ENCODE results near the gene ENGASE. TPM values are rescaled to one million over a fixed set of nuclear protein-coding genes. Genes with fewer than 3 reads are reported as not detected.

ENGASE gene
- total RNA-seq, 4 donors from 2014 or later = 10.4 to 23.7 (median 19.1) TPM

- Histone ChIP-seq H3K4me3 (no peak overlapping the region), H3K9me3 (no peaks in the 10 kb centered on the region), H3K27me3 (peaks cover 0 to 65% (median 6%) of the 10 kb centered on the region in 4 donors), H3K27ac (replicated peaks in 1 of 4) (no peak overlapping the region), H3K36me3 (no peaks in the 10 kb centered on the region), H3K4me1 (no peaks in the 10 kb centered on the region)
- intact Hi-C loops (cut with DNase I) = no loop called here
- TF ChIP-seq POLR2AphosphoS5 (IDR thresholded peaks at IDR 0.05) (no peak), CTCF (IDR thresholded peaks at IDR 0.05) (no peak), POLR2A (IDR thresholded peaks at IDR 0.05; ENCODE audit: low read depth) (no peak), EP300 (IDR thresholded peaks at IDR 0.05) (no peak)
- no peak for DNase-seq (ENCODE audit: extremely low spot score)
- WGBS = 81% methylated on average over 10 of the region's 12 CpGs
Measured at GRCh38 chr17:79104898-79105600, 30.4 kb downstream of the ENGASE start.

GRCh38 chr17:79105937-79106336, 31.3 kb downstream of the ENGASE start:
- no peaks in the 10 kb centered on the region for H3K9me3 ChIP-seq
- no peak overlapping the region for H3K27ac ChIP-seq (replicated peaks in 1 of 4)
- WGBS = 80% methylated on average over 1 of the region's 14 CpGs
- intact Hi-C loops (cut with DNase I) = no loop called here
- H3K27me3 ChIP-seq = peaks cover 0 to 61% (median 6%) of the 10 kb centered on the region in 4 donors
- no peaks in the 10 kb centered on the region for H3K4me1 ChIP-seq
- TF ChIP-seq POLR2AphosphoS5 (IDR thresholded peaks at IDR 0.05) = no peak
- no peak for TF ChIP-seq CTCF (IDR thresholded peaks at IDR 0.05)
- no peak for TF ChIP-seq EP300 (IDR thresholded peaks at IDR 0.05)
- no peak for TF ChIP-seq POLR2A (IDR thresholded peaks at IDR 0.05; ENCODE audit: low read depth)
- DNase-seq (ENCODE audit: extremely low spot score) = no peak
- no peak overlapping the region for H3K4me3 ChIP-seq
- no peaks in the 10 kb centered on the region for H3K36me3 ChIP-seq

- H3K27me3 ChIP-seq = peaks cover 0 to 50% (median 2%) of the 10 kb centered on the region in 4 donors
- no peak overlapping the region for H3K4me3 ChIP-seq
- no peak for TF ChIP-seq POLR2A (IDR thresholded peaks at IDR 0.05; ENCODE audit: low read depth)
- H3K4me1 ChIP-seq = no peaks in the 10 kb centered on the region
- no peak for DNase-seq (ENCODE audit: extremely low spot score)
- H3K27ac ChIP-seq (replicated peaks in 1 of 4) = no peak overlapping the region
- no peaks in the 10 kb centered on the region for H3K9me3 ChIP-seq
- intact Hi-C loops (cut with DNase I) = no loop called here
- 92% methylated on average over 10 of the region's 11 CpGs for WGBS
- no peaks in the 10 kb centered on the region for H3K36me3 ChIP-seq
Measured at GRCh38 chr17:79106958-79107357, 32.3 kb downstream of the ENGASE start.

- H3K4me1 ChIP-seq = no peaks in the 10 kb centered on the region
- no peak overlapping the region for H3K27ac ChIP-seq (replicated peaks in 1 of 4)
- H3K9me3 ChIP-seq = no peaks in the 10 kb centered on the region
- H3K4me3 ChIP-seq = no peak overlapping the region
- DNase-seq (ENCODE audit: extremely low spot score) = no peak
- WGBS = 92% methylated on average over 14 of the region's 25 CpGs
- peaks cover 0 to 43% (median 0%) of the 10 kb centered on the region in 4 donors for H3K27me3 ChIP-seq
- H3K36me3 ChIP-seq = no peaks in the 10 kb centered on the region
- intact Hi-C loops (cut with DNase I) = no loop called here
- TF ChIP-seq POLR2AphosphoS5 (IDR thresholded peaks at IDR 0.05) (no peak), POLR2A (IDR thresholded peaks at IDR 0.05; ENCODE audit: low read depth) (no peak), EP300 (IDR thresholded peaks at IDR 0.05) (no peak), CTCF (IDR thresholded peaks at IDR 0.05) (no peak)
Measured at GRCh38 chr17:79107499-79108231, 33.0 kb downstream of the ENGASE start.

- TF ChIP-seq POLR2AphosphoS5 (IDR thresholded peaks at IDR 0.05) (no peak), POLR2A (IDR thresholded peaks at IDR 0.05; ENCODE audit: low read depth) (no peak), CTCF (IDR thresholded peaks at IDR 0.05) (no peak), EP300 (IDR thresholded peaks at IDR 0.05) (no peak)
- Histone ChIP-seq H3K9me3 (no peaks in the 10 kb centered on the region), H3K36me3 (no peaks in the 10 kb centered on the region), H3K4me3 (no peak overlapping the region), H3K4me1 (no peaks in the 10 kb centered on the region), H3K27ac (replicated peaks in 1 of 4) (no peak overlapping the region), H3K27me3 (peaks cover 0 to 37% (median 0%) of the 10 kb centered on the region in 4 donors)
- 80% methylated on average over 21 of the region's 26 CpGs for WGBS
- intact Hi-C loops (cut with DNase I) = no loop called here
- no peak for DNase-seq (ENCODE audit: extremely low spot score)
Measured at GRCh38 chr17:79108232-79108850, 33.7 kb downstream of the ENGASE start.
